ENCODE measurements around the gene ZSCAN5B.

- no peak for TF ChIP-seq EZH2 (IDR thresholded peaks at IDR 0.05; ENCODE audit: borderline replicate concordance, low read depth, low read length, severe bottlenecking)
- TF ChIP-seq CTCF (IDR thresholded peaks at IDR 0.05; ENCODE audit: borderline replicate concordance, extremely low read depth, low read length, poor library complexity, severe bottlenecking), result no peak
These were observed 56.1 kb downstream of the ZSCAN5B start for GRCh38 chr19:56141417-56141993.
